Fibroblast of lung (primary cell): ENCODE measurements around the gene ZNF700. TPM values are rescaled to one million over a fixed set of nuclear protein-coding genes. Genes with fewer than 3 reads are reported as not detected.

Source experiments
- DNase-seq, 2 donors: peaks; one replicate each; pipeline versions ENCODE4 v3.0.0 to v3.0.0-alpha.2; 2010; ENCODE audit warnings: low read depth in 2 of 2
- H2AFZ ChIP-seq: 2 replicates; pipeline ENCODE4 v1.5.1; 2012; ENCODE audit warnings: low read length, control low read depth, inconsistent platforms
- H3K27ac ChIP-seq: 2 replicates; pipeline ENCODE4 v1.5.1; 2011; ENCODE audit warnings: low read length, control low read depth; ENCODE audit not compliant: insufficient read depth
- H3K27me3 ChIP-seq: 2 replicates; pipeline ENCODE4 v1.5.1; 2011; ENCODE audit warnings: mild to moderate bottlenecking, low read length; ENCODE audit not compliant: control insufficient read depth, insufficient read depth
- H3K36me3 ChIP-seq: 2 replicates; pipeline ENCODE4 v1.5.1; 2011; ENCODE audit warnings: low read length; ENCODE audit not compliant: control insufficient read depth, insufficient read depth
- H3K4me1 ChIP-seq: 2 replicates; pipeline ENCODE4 v1.5.1; 2011; ENCODE audit warnings: low read length; ENCODE audit not compliant: control insufficient read depth, insufficient read depth; ENCODE audit errors: extremely low read depth
- H3K4me2 ChIP-seq: 2 replicates; pipeline ENCODE4 v1.5.1; 2011; ENCODE audit warnings: low read length, control low read depth; ENCODE audit not compliant: insufficient read depth; ENCODE audit errors: extremely low read depth
- H3K4me3 ChIP-seq, 4 experiments: fragments of 200-600 bp in 1 of 4; sonication (generic) in 1 of 4; replicated peaks in 1 of 4; 2 replicates each; pipeline ENCODE4 v1.5.1; 2011 to 2016; ENCODE audit warnings: low read length in 4 of 4, low read depth in 3 of 4, mild to moderate bottlenecking in 3 of 4, control low read depth in 2 of 4, inconsistent platforms in 1 of 4, mixed read lengths in 1 of 4; ENCODE audit not compliant: insufficient read depth in 1 of 4; ENCODE audit errors: control extremely low read depth in 1 of 4
- H3K79me2 ChIP-seq: 2 replicates; pipeline ENCODE4 v1.5.1; 2012; ENCODE audit warnings: mild to moderate bottlenecking, low read length, inconsistent platforms; ENCODE audit not compliant: control insufficient read depth, insufficient read depth
- H3K9ac ChIP-seq: 2 replicates; pipeline ENCODE4 v1.5.1; 2011; ENCODE audit warnings: mild to moderate bottlenecking, low read length, control low read depth; ENCODE audit not compliant: insufficient read depth
- H3K9me3 ChIP-seq: 2 replicates; pipeline ENCODE4 v1.5.1; 2012; ENCODE audit warnings: low read depth, low read length; ENCODE audit not compliant: control insufficient read depth, insufficient read depth
- H4K20me1 ChIP-seq: 2 replicates; pipeline ENCODE4 v1.5.1; 2011; ENCODE audit warnings: low read length; ENCODE audit not compliant: control insufficient read depth, insufficient read depth; ENCODE audit errors: extremely low read depth
- CTCF ChIP-seq, 2 donors: IDR thresholded peaks in 1 of 2; conservative IDR thresholded peaks in 1 of 2; 1 replicate in 1 of 2; 2 replicates in 1 of 2; pipeline ENCODE4 v1.5.1; 2011 to 2012; ENCODE audit warnings: low read length in 2 of 2, control low read depth in 1 of 2, inconsistent platforms in 1 of 2, low read depth in 1 of 2, mild to moderate bottlenecking in 1 of 2
- EZH2 ChIP-seq: IDR thresholded peaks from 2 replicates; pipeline ENCODE4 v1.5.1; 2012; ENCODE audit warnings: low read length, control low read depth, mild to moderate bottlenecking; ENCODE audit errors: missing control alignments
- polyA plus RNA-seq, 2 donors: library from polyadenylated mRNA; depleted of rRNA in 1 of 2; stranded (reverse) in 1 of 2; unstranded in 1 of 2; fragments of >200 nt; gene quantifications; 2 replicates each; pipeline ENCODE4 v1.2.1, GENCODE V29; 2011 to 2012; ENCODE audit warnings: missing spikeins in 1 of 2
- total RNA-seq: library from RNA; depleted of rRNA; stranded (reverse); fragments of >200 nt; gene quantifications from 2 replicates; pipeline ENCODE4 v1.2.1, GENCODE V29; 2014

ZNF700 gene
- total and polyA plus RNA-seq, 2 donors (not counting 1 experiment from before 2014, with no cell fraction given): 5.7 to 12.4 TPM

- Histone ChIP-seq H3K4me2 (no peak overlapping the region), H3K9me3 (peaks cover 20% of the 10 kb centered on the region), H3K4me3 (no peak overlapping the region), H4K20me1 (no peaks in the 10 kb centered on the region), H3K4me1 (no peaks in the 10 kb centered on the region), H3K27me3 (no peaks in the 10 kb centered on the region), H2AFZ (no peak overlapping the region), H3K36me3 (peaks cover 5% of the 10 kb centered on the region), H3K27ac (no peak overlapping the region), H3K79me2 (no peaks in the 10 kb centered on the region), H3K9ac (no peak overlapping the region)
- TF ChIP-seq CTCF (conservative IDR thresholded peaks at IDR 0.05 in 1 of 2, IDR thresholded peaks at IDR 0.05 in 1 of 2; ENCODE audit: low read depth in 1 of 2, low read length in 2 of 2): no peak
- no peak for TF ChIP-seq EZH2
- DNase-seq: no peak
These were observed 25.4 kb downstream of the ZNF700 start for GRCh38 chr19:11950312-11950711.

- Histone ChIP-seq H3K9me3 (no peaks in the 10 kb centered on the region), H2AFZ (no peak overlapping the region), H3K4me3 (no peak overlapping the region), H3K27me3 (no peaks in the 10 kb centered on the region), H3K9ac (no peak overlapping the region), H3K4me2 (no peak overlapping the region), H3K27ac (no peak overlapping the region), H3K36me3 (no peaks in the 10 kb centered on the region), H4K20me1 (no peaks in the 10 kb centered on the region), H3K79me2 (no peaks in the 10 kb centered on the region), H3K4me1 (peaks cover 2% of the 10 kb centered on the region)
- peak; percentile 72 to 84 for TF ChIP-seq CTCF (conservative IDR thresholded peaks at IDR 0.05 in 1 of 2, IDR thresholded peaks at IDR 0.05 in 1 of 2; ENCODE audit: low read depth in 1 of 2, low read length in 2 of 2)
- TF ChIP-seq EZH2: no peak
- peak; percentile 26 to 66 for DNase-seq
These were observed 38.9 kb downstream of the ZNF700 start for GRCh38 chr19:11963566-11964355.

GRCh38 chr19:11964496-11964857 is 39.6 kb downstream of the ZNF700 start:
- Histone ChIP-seq H3K79me2 (no peaks in the 10 kb centered on the region), H3K9ac (no peak overlapping the region), H4K20me1 (no peaks in the 10 kb centered on the region), H3K27ac (no peak overlapping the region), H3K9me3 (no peaks in the 10 kb centered on the region), H2AFZ (peak overlapping the region; percentile 83), H3K27me3 (no peaks in the 10 kb centered on the region), H3K4me2 (peak overlapping the region; percentile 80), H3K4me3 (peak overlapping the region in 2 of 4 experiments; percentile 82 to 90), H3K36me3 (no peaks in the 10 kb centered on the region), H3K4me1 (peaks cover 2% of the 10 kb centered on the region)
- no peak for DNase-seq
- no peak for TF ChIP-seq EZH2
- peak; percentile 23 to 36 for TF ChIP-seq CTCF (conservative IDR thresholded peaks at IDR 0.05 in 1 of 2, IDR thresholded peaks at IDR 0.05 in 1 of 2; ENCODE audit: low read depth in 1 of 2, low read length in 2 of 2)
